Osteoblast (primary cell): Measurements from ENCODE around the gene FOXRED2. TPM values are rescaled to one million over a fixed set of nuclear protein-coding genes. Genes with fewer than 3 reads are reported as not detected.

Source experiments
- DNase-seq: peaks from one replicate; pipeline ENCODE4 v3.0.0; 2011; ENCODE audit warnings: low spot score, mixed read lengths; ENCODE audit not compliant: insufficient read length; ENCODE audit errors: missing footprints
- H2AFZ ChIP-seq: 2 replicates; pipeline ENCODE4 v1.6.0; 2011; ENCODE audit warnings: mild to moderate bottlenecking, low read length
- H3K27ac ChIP-seq: 2 replicates; pipeline ENCODE4 v1.5.1; 2011; ENCODE audit warnings: mild to moderate bottlenecking, low read depth, low read length, moderate library complexity
- H3K27me3 ChIP-seq: 2 replicates; pipeline ENCODE4 v1.6.0; 2012; ENCODE audit warnings: mild to moderate bottlenecking, control low read depth, inconsistent platforms, low read length, moderate library complexity; ENCODE audit not compliant: insufficient read depth
- H3K36me3 ChIP-seq: 2 replicates; pipeline ENCODE4 v1.5.1; 2011; ENCODE audit warnings: mild to moderate bottlenecking, low read length, control low read depth, moderate library complexity; ENCODE audit not compliant: insufficient read depth
- H3K4me1 ChIP-seq: 2 replicates; pipeline ENCODE4 v1.5.1; 2011; ENCODE audit warnings: mild to moderate bottlenecking, low read length, control low read depth, moderate library complexity; ENCODE audit not compliant: insufficient read depth
- H3K4me2 ChIP-seq: 2 replicates; pipeline ENCODE4 v1.6.0; 2011; ENCODE audit warnings: mild to moderate bottlenecking, low read length; ENCODE audit not compliant: insufficient read depth
- H3K4me3 ChIP-seq: fragments of 200-600 bp; sonication (generic); 3 replicates; pipeline ENCODE4 v1.5.1; 2012; ENCODE audit warnings: mild to moderate bottlenecking, low read length, inconsistent platforms; ENCODE audit not compliant: insufficient read depth
- H3K79me2 ChIP-seq: 2 replicates; pipeline ENCODE4 v1.6.0; 2012; ENCODE audit warnings: mild to moderate bottlenecking, low read length, control low read depth, inconsistent platforms; ENCODE audit not compliant: insufficient read depth
- H3K9me3 ChIP-seq: 2 replicates; pipeline ENCODE4 v1.5.1; 2011; ENCODE audit warnings: low read depth, low read length, control low read depth
- H4K20me1 ChIP-seq: 2 replicates; pipeline ENCODE4 v1.6.0; 2012; ENCODE audit warnings: mild to moderate bottlenecking, low read length, control low read depth; ENCODE audit not compliant: insufficient read depth
- CTCF ChIP-seq: IDR thresholded peaks from 2 replicates; pipeline ENCODE4 v1.5.1; 2011; ENCODE audit warnings: mild to moderate bottlenecking, low read depth, low read length, moderate library complexity; ENCODE audit errors: extremely low read depth
- total RNA-seq: library from RNA; depleted of rRNA; stranded (reverse); fragments of >200 nt; gene quantifications from 2 replicates; pipeline ENCODE4 v1.2.3, GENCODE V29; 2012

The FOXRED2 gene
- total RNA-seq, 1 donor, result 16.3 TPM

DNA sequence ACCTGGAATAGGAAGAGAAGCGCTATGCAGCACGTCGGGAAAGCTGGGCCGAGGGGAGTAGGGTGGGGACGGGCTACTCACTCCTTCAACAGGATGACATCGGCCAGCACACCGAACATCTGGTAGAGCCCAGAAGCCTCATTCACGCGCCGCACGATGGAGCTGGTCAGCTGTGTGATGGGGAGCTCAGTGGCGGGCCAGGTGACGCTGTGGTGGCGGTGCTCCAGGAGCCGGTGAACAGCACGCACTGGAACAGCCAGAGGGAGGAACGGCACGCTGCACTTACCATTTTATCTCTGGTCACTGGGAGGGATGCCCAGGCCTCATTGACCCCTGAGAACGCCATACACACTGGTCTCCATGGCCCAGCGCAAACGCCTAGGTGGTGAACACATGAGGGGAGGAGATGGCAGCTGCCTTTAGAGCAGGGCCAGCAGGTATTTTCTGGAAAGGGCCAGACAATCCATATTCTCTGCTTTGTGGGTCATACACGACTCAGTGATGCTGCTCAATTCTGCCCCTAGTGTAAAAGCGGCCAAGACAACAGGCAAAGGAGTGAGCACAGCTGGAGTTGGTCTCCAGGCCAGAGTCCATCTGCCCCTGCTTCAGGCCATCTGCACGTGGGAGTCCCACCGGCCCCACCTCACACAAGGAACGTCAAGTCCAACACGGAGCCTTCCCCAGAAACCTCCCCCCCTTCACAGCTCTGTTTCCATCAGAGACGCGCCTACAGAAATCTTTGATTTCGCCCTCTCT is 8.8 kb downstream of the FOXRED2 start:
- TF ChIP-seq CTCF, result no peak
- Histone ChIP-seq H3K36me3 (peaks cover 4% of the 10 kb centered on the region), H3K27me3 (no peaks in the 10 kb centered on the region), H3K4me2 (no peak overlapping the region), H3K9me3 (no peaks in the 10 kb centered on the region), H3K27ac (no peak overlapping the region), H2AFZ (no peak overlapping the region), H4K20me1 (no peaks in the 10 kb centered on the region), H3K4me1 (no peaks in the 10 kb centered on the region), H3K79me2 (no peaks in the 10 kb centered on the region), H3K4me3 (no peak overlapping the region)
- DNase-seq, result no peak

DNA sequence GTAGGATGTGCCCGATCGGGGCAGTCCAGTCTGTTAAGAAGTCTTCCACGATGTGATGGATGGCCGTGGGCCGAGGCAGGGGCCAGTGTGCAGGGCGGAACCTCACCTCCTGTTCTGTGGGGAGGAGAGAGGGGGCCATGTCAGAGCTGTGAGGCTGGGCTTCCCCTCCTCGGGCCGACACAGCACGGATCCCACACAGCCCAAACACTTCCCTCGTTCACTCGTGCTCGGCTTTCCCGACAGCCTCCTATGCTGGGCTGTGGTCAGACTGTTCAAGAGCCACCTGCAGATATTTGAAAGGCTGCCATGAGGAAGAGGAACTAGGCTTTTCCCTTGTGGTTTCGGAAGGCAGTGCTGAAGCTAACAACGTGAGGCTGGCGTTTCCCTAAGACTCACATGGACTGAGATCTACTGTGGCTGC is 13.1 kb downstream of the FOXRED2 start:
- H3K27ac ChIP-seq, result no peak overlapping the region
- no peaks in the 10 kb centered on the region for H3K27me3 ChIP-seq
- no peaks in the 10 kb centered on the region for H3K4me1 ChIP-seq
- peaks cover 4% of the 10 kb centered on the region for H3K36me3 ChIP-seq
- H3K79me2 ChIP-seq, result no peaks in the 10 kb centered on the region
- DNase-seq, result no peak
- H3K4me2 ChIP-seq, result no peak overlapping the region
- no peaks in the 10 kb centered on the region for H3K9me3 ChIP-seq
- no peak overlapping the region for H2AFZ ChIP-seq
- no peak for TF ChIP-seq CTCF
- H3K4me3 ChIP-seq, result no peak overlapping the region
- H4K20me1 ChIP-seq, result no peaks in the 10 kb centered on the region

GRCh38 chr22:36492109-36492508 is 14.7 kb downstream of the FOXRED2 start:
- no peak overlapping the region for H3K4me2 ChIP-seq
- no peak for TF ChIP-seq CTCF
- no peak overlapping the region for H3K27ac ChIP-seq
- peaks cover 4% of the 10 kb centered on the region for H3K36me3 ChIP-seq
- H3K4me1 ChIP-seq, result no peaks in the 10 kb centered on the region
- H3K79me2 ChIP-seq, result no peaks in the 10 kb centered on the region
- DNase-seq, result no peak
- no peak overlapping the region for H3K4me3 ChIP-seq
- no peaks in the 10 kb centered on the region for H4K20me1 ChIP-seq
- no peaks in the 10 kb centered on the region for H3K27me3 ChIP-seq
- no peaks in the 10 kb centered on the region for H3K9me3 ChIP-seq
- no peak overlapping the region for H2AFZ ChIP-seq

DNA sequence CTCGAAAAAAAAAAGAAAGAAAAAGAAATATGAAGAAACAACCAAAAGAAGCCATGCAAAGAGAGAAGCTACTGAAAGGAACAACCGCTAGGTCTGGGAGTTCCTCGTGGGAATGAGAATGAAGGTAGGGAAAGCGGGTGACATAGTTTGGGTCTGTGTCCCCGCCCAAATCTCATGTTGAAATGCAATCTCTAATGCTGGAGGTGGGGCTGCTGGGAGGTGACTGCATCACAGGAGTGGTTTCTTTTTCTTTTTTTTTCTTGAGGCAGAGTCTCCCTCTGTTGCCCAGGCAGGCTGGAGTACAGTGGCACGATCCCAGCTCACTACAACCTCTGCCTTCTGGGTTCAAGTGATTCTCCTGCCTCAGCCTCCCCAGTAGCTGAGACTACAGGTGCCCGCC is 15.7 kb downstream of the FOXRED2 start:
- Histone ChIP-seq H3K79me2 (no peaks in the 10 kb centered on the region), H3K4me2 (no peak overlapping the region), H3K27ac (no peak overlapping the region), H3K9me3 (no peaks in the 10 kb centered on the region), H3K4me3 (no peak overlapping the region), H3K4me1 (no peaks in the 10 kb centered on the region), H4K20me1 (no peaks in the 10 kb centered on the region), H3K36me3 (peaks cover 4% of the 10 kb centered on the region), H3K27me3 (no peaks in the 10 kb centered on the region), H2AFZ (no peak overlapping the region)
- no peak for TF ChIP-seq CTCF
- DNase-seq, result no peak
